Parathyroid adenoma (tissue), 2 donors: ENCODE results near the gene NR2F1.
A peak's percentile ranks its signal among the peaks of the same experiment; 100 is the strongest.

Source experiments
- H2AFZ ChIP-seq: fragments of 300-600 bp; sonication (generic); one replicate; pipeline ENCODE4 v1.7.0; 2017; ENCODE audit warnings: antibody characterized with exemption, mild to moderate bottlenecking
- H3K27ac ChIP-seq: fragments of 300-600 bp; sonication (generic); one replicate; pipeline ENCODE4 v1.7.0; 2017
- H3K27me3 ChIP-seq: fragments of 300-600 bp; sonication (generic); one replicate; pipeline ENCODE4 v1.7.0; 2017; ENCODE audit warnings: low read length; ENCODE audit not compliant: control insufficient read depth, insufficient read depth
- H3K36me3 ChIP-seq: fragments of 300-600 bp; sonication (generic); one replicate; pipeline ENCODE4 v1.7.0; 2017; ENCODE audit warnings: low read length; ENCODE audit not compliant: control insufficient read depth, insufficient read depth
- H3K4me1 ChIP-seq: fragments of 300-600 bp; sonication (generic); one replicate; pipeline ENCODE4 v1.7.0; 2017; ENCODE audit warnings: control low read depth
- H3K4me2 ChIP-seq: fragments of 300-600 bp; sonication (generic); one replicate; pipeline ENCODE4 v1.7.0; 2017; ENCODE audit warnings: low read length
- H3K4me3 ChIP-seq: fragments of 300-600 bp; sonication (generic); one replicate; pipeline ENCODE4 v1.7.0; 2017; ENCODE audit warnings: low read depth, low read length
- H3K79me2 ChIP-seq: fragments of 300-600 bp; sonication (generic); one replicate; pipeline ENCODE4 v1.7.0; 2017; ENCODE audit warnings: control low read depth
- H3K9ac ChIP-seq: fragments of 300-600 bp; sonication (generic); one replicate; pipeline ENCODE4 v1.7.0; 2017; ENCODE audit warnings: mild to moderate bottlenecking
- H3K9me3 ChIP-seq: fragments of 300-600 bp; sonication (generic); one replicate; pipeline ENCODE4 v1.7.0; 2017; ENCODE audit warnings: low read length; ENCODE audit not compliant: control insufficient read depth
- CTCF ChIP-seq: fragments of 300-600 bp; sonication (generic); IDR thresholded peaks from one replicate; pipeline ENCODE4 v1.7.0; 2017; ENCODE audit warnings: antibody characterized with exemption, mild to moderate bottlenecking
- donor health status: primary hyperparathyroidism.

NR2F1 gene

GRCh38 chr5:93583768-93584595 lies 960 bp downstream of the NR2F1 start:
- peaks cover 45% of the 10 kb centered on the region for H3K27me3 ChIP-seq
- TF ChIP-seq CTCF: no peak
- no peaks in the 10 kb centered on the region for H3K9me3 ChIP-seq
- no peaks in the 10 kb centered on the region for H3K36me3 ChIP-seq
- no peak overlapping the region for H2AFZ ChIP-seq
- no peaks in the 10 kb centered on the region for H3K4me1 ChIP-seq
- H3K4me2 ChIP-seq: peak overlapping the region; percentile 38
- peak overlapping the region; percentile 27 for H3K4me3 ChIP-seq
- no peak overlapping the region for H3K9ac ChIP-seq
- H3K79me2 ChIP-seq: no peaks in the 10 kb centered on the region
- H3K27ac ChIP-seq: no peak overlapping the region

- Histone ChIP-seq H3K9me3 (no peaks in the 10 kb centered on the region), H3K27ac (no peak overlapping the region), H2AFZ (no peak overlapping the region), H3K79me2 (no peaks in the 10 kb centered on the region), H3K4me1 (no peaks in the 10 kb centered on the region), H3K4me3 (no peak overlapping the region), H3K36me3 (no peaks in the 10 kb centered on the region), H3K9ac (no peak overlapping the region), H3K27me3 (peaks cover 41% of the 10 kb centered on the region), H3K4me2 (no peak overlapping the region)
- no peak for TF ChIP-seq CTCF
These were observed 1.6 kb downstream of the NR2F1 start for GRCh38 chr5:93584596-93585040.

DNA sequence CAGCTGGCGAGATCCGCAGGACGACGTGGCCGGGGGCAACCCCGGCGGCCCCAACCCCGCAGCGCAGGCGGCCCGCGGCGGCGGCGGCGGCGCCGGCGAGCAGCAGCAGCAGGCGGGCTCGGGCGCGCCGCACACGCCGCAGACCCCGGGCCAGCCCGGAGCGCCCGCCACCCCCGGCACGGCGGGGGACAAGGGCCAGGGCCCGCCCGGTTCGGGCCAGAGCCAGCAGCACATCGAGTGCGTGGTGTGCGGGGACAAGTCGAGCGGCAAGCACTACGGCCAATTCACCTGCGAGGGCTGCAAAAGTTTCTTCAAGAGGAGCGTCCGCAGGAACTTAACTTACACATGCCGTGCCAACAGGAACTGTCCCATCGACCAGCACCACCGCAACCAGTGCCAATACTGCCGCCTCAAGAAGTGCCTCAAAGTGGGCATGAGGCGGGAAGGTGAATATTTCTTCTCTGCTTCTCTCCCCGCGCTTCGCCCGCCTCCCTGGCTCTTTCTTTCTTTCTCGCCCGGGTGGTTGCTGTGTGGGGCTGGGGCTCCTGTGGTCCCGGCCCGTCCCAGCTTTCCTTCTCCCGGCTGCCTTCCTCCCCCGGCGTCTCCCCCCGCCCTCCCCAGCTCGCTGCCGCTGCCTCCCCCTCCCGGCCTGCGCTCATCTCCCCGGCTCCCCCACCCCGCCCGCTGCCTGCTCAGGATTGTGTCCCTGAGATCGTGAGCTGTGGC lies 2.2 kb downstream of the NR2F1 start:
- no peak overlapping the region for H3K27ac ChIP-seq

GRCh38 chr5:93585767-93586385 lies 2.9 kb downstream of the NR2F1 start:
- Histone ChIP-seq H3K9me3 (no peaks in the 10 kb centered on the region), H3K9ac (no peak overlapping the region), H2AFZ (no peak overlapping the region), H3K79me2 (no peaks in the 10 kb centered on the region), H3K4me3 (no peak overlapping the region), H3K27me3 (peaks cover 37% of the 10 kb centered on the region), H3K27ac (no peak overlapping the region), H3K4me1 (no peaks in the 10 kb centered on the region), H3K4me2 (no peak overlapping the region), H3K36me3 (no peaks in the 10 kb centered on the region)
- TF ChIP-seq CTCF: no peak

More for the DNA sequence above, 2.2 kb downstream of the NR2F1 start:
- Histone ChIP-seq H3K36me3 (no peaks in the 10 kb centered on the region), H2AFZ (no peak overlapping the region), H3K79me2 (no peaks in the 10 kb centered on the region), H3K4me1 (no peaks in the 10 kb centered on the region), H3K9ac (no peak overlapping the region), H3K4me3 (no peak overlapping the region), H3K4me2 (peak overlapping the region; percentile 45), H3K27me3 (peaks cover 44% of the 10 kb centered on the region), H3K9me3 (no peaks in the 10 kb centered on the region)
- no peak for TF ChIP-seq CTCF
